Measurements from ENCODE around the gene IFNL2. TPM values are rescaled to one million over a fixed set of nuclear protein-coding genes. Genes with fewer than 3 reads are reported as not detected.

Gene IFNL2
- polyA plus RNA-seq, 1 experiment: not detected

DNA sequence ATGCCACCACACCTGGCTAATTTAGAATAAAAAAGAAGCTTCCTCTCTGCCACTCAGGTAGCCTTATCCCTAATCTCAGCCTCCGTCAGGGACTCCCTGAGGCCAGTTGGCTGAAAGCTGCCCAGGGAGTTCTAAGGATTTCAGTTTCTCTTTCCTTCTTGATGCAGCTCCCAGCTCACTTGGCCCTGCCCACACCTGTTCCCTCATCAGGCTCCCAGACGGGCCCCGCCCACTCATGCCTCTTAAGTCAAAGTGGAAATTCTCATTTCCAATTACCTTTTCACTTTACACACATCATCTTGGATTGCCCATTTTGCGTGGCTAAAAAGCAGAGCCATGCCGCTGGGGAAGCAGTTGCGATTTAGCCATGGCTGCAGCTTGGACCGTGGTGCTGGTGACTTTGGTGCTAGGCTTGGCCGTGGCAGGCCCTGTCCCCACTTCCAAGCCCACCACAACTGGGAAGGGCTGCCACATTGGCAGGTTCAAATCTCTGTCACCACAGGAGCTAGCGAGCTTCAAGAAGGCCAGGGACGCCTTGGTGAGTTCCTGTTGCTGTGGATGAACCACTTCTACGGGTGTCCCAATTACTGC, 28.0 kb downstream of the IFNL2 start, which contains the start of gene IFNL1:
TSS of gene IFNL1 (plus strand) at position 353 of the 591 bp plus-strand sequence. CDS start at position 368, 15 bp downstream.
- Histone ChIP-seq H3K9me3 (ENCODE audit: control insufficient read depth, insufficient read depth, low read length) (no peaks in the 10 kb centered on the region), H3K4me3 (ENCODE audit: low read depth, low read length) (no peak within 1 kb of the TSS), H3K27me3 (ENCODE audit: control insufficient read depth, insufficient read depth, low read length) (peaks cover 17% of the 10 kb centered on the region), H3K27ac (ENCODE audit: low read depth, low read length) (no peak within 1 kb of the TSS)
- ChIA-PET POLR2A (no interaction called here), CTCF (interaction anchor here (1.4 kb wide), 1 partner anchor 31 kb away, joined by 4 read pairs; no protein-coding TSS in a partner anchor)
- TF ChIP-seq, protein P1, sequence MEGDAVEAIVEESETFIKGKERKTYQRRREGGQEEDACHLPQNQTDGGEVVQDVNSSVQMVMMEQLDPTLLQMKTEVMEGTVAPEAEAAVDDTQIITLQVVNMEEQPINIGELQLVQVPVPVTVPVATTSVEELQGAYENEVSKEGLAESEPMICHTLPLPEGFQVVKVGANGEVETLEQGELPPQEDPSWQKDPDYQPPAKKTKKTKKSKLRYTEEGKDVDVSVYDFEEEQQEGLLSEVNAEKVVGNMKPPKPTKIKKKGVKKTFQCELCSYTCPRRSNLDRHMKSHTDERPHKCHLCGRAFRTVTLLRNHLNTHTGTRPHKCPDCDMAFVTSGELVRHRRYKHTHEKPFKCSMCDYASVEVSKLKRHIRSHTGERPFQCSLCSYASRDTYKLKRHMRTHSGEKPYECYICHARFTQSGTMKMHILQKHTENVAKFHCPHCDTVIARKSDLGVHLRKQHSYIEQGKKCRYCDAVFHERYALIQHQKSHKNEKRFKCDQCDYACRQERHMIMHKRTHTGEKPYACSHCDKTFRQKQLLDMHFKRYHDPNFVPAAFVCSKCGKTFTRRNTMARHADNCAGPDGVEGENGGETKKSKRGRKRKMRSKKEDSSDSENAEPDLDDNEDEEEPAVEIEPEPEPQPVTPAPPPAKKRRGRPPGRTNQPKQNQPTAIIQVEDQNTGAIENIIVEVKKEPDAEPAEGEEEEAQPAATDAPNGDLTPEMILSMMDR (IDR thresholded peaks at IDR 0.05; ENCODE audit: low read depth, low read length): no peak
- no peak for DNase-seq (ENCODE audit: low read depth, low spot score)

DNA sequence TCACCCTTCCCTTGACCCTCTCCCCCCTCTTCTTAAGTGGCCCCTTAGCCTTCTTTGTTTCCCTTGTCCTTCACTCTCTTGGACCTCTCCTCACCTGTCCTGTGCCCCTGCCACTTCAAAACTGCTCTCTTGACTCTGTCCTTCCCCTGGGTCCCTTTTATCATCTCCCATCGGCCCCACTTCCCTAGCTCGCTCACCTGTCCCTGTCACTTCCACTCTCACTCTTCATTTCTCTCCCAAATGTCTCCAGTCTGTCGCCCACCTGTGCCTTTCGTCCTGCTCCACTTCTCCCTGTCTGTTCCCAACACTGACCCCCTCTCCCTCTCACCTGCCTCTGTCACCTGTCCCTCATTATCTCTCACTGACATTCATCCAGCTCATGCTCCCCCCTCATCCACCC, 28.7 kb downstream of the IFNL2 start:
- Histone ChIP-seq H3K4me3 (ENCODE audit: low read depth, low read length) (no peak overlapping the region), H3K27me3 (ENCODE audit: control insufficient read depth, insufficient read depth, low read length) (peaks cover 16% of the 10 kb centered on the region), H3K9me3 (ENCODE audit: control insufficient read depth, insufficient read depth, low read length) (no peaks in the 10 kb centered on the region), H3K27ac (ENCODE audit: low read depth, low read length) (no peak overlapping the region)
- ChIA-PET CTCF (no interaction called here), POLR2A (no interaction called here)
- DNase-seq (ENCODE audit: low read depth, low spot score): no peak
- TF ChIP-seq, protein P1 (IDR thresholded peaks at IDR 0.05; ENCODE audit: low read depth, low read length): no peak

DNA sequence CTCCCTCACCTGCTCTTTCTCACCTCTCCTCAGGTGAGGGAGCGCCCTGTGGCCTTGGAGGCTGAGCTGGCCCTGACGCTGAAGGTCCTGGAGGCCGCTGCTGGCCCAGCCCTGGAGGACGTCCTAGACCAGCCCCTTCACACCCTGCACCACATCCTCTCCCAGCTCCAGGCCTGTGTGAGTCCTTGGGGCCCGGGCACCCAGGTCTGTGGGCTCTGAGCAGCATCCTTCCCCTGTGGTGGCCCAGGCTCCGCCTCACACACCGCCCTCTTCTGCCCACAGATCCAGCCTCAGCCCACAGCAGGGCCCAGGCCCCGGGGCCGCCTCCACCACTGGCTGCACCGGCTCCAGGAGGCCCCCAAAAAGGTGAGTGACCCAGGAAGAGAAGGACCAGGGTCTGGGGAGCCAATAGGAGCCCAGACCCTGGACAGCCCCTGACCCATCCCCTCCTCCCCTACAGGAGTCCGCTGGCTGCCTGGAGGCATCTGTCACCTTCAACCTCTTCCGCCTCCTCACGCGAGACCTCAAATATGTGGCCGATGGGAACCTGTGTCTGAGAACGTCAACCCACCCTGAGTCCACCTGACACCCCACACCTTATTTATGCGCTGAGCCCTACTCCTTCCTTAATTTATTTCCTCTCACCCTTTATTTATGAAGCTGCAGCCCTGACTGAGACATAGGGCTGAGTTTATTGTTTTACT, 29.9 kb downstream of the IFNL2 start:
- no peak for DNase-seq (ENCODE audit: low read depth, low spot score)
- Histone ChIP-seq H3K27ac (ENCODE audit: low read depth, low read length) (no peak overlapping the region), H3K4me3 (ENCODE audit: low read depth, low read length) (no peak overlapping the region), H3K9me3 (ENCODE audit: control insufficient read depth, insufficient read depth, low read length) (no peaks in the 10 kb centered on the region), H3K27me3 (ENCODE audit: control insufficient read depth, insufficient read depth, low read length) (peaks cover 15% of the 10 kb centered on the region)
- TF ChIP-seq, protein P1 (IDR thresholded peaks at IDR 0.05; ENCODE audit: low read depth, low read length): no peak
- CTCF ChIA-PET: no interaction called here
- POLR2A ChIA-PET: no interaction called here

DNA sequence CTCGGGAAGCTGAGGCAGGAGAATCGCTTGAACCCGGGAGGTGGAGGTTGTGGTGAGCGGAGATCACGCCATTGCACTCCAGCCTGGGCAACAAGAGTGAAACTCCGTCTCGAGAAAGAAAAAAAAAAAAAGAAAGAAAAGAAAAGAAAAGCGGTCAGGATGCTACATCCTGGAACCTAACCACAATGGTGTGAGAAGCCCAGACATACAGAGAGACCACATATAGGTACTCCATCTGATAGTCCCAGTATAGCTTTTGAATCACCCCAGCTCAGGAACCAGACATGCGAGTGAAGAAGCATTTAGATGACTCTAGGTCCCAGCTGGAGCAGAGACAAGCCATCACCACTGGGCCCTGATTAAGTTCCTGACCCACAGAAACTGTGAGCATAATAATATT, 31.2 kb downstream of the IFNL2 start:
- Histone ChIP-seq H3K27ac (ENCODE audit: low read depth, low read length) (no peak overlapping the region), H3K4me3 (ENCODE audit: low read depth, low read length) (no peak overlapping the region), H3K9me3 (ENCODE audit: control insufficient read depth, insufficient read depth, low read length) (no peaks in the 10 kb centered on the region), H3K27me3 (ENCODE audit: control insufficient read depth, insufficient read depth, low read length) (peaks cover 23% of the 10 kb centered on the region)
- ChIA-PET POLR2A (interaction anchor here (1.0 kb wide), 1 partner anchor 43 kb away, joined by 3 read pairs; the partner anchor contains the start of gene SAMD4B), CTCF (no interaction called here)
- TF ChIP-seq, protein P1 (IDR thresholded peaks at IDR 0.05; ENCODE audit: low read depth, low read length): no peak
- no peak for DNase-seq (ENCODE audit: low read depth, low spot score)

DNA sequence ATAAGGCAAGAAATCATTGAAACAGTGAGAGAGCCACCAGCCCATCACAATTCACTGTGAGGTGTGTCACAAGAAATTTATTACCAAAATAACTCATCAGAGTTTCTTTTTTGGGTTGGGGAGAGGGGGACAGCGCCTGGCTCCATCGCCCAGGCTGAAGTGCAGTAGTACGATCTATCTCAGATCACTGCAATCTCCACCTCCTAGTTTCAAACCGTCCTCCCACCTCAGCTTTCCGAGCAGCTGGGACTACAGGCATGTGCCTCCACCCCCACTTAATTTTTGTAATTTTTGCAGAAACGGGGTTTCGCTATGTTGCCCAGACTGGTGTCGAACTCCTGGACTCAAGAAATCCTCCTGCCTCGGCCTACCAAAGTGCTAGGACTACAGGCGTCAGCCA, 31.6 kb downstream of the IFNL2 start:
- peaks cover 26% of the 10 kb centered on the region for H3K27me3 ChIP-seq (ENCODE audit: control insufficient read depth, insufficient read depth, low read length)
- H3K9me3 ChIP-seq (ENCODE audit: control insufficient read depth, insufficient read depth, low read length): no peaks in the 10 kb centered on the region
- TF ChIP-seq, protein P1 (IDR thresholded peaks at IDR 0.05; ENCODE audit: low read depth, low read length): no peak
- no peak overlapping the region for H3K4me3 ChIP-seq (ENCODE audit: low read depth, low read length)
- DNase-seq (ENCODE audit: low read depth, low spot score): no peak
- ChIA-PET CTCF (no interaction called here), POLR2A (interaction anchor here (1.0 kb wide), 1 partner anchor 42 kb away, joined by 3 read pairs; the partner anchor contains the start of gene SAMD4B)
- no peak overlapping the region for H3K27ac ChIP-seq (ENCODE audit: low read depth, low read length)
